Measurements from ENCODE around the gene RMP24.
"Not testable (repeated sequence)": the region's sequence is repeated elsewhere in the genome, so short reads cannot be mapped to it uniquely, and the experiment has no call there.

RMP24 gene

DNA sequence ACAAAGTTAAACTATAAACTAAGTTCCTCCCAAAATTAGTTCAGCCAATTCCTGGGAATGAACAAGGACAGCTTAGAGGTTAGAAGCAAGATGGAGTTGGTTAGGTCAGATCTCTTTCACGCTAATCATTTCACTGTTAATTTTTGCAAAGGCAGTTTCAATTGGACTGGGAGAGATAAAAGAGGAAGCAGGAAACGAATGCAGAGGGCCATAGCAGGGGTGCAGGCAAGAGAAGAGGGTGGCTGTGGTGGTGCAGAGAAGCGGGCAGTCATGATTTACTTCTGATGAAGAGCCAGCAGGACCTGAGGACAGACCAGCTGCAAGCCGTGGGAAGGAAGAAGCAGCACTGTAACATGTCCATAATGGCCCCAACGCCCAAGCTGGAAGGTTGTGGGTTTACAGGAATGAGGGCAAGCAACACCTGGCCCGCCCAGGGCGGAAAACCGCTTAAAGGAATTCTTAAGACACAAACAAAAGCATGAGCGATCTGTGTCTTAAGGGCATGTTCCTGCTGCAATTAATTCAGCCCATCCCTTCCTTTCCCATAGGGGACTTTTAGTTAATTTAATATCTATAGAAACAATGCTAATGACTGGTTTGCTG is 4.1 kb upstream of the RMP24 start:
- no peak for DNase-seq

GRCh38 chr18:35969676-35970075 is 2.8 kb upstream of the RMP24 start:
- no peak for DNase-seq

GRCh38 chr18:35971661-35972196 is 750 bp upstream of the RMP24 start:
- DNase-seq = peak; percentile 36

GRCh38 chr18:35973650-35974049 is 1.2 kb downstream of the RMP24 start:
- no peak for DNase-seq

DNA sequence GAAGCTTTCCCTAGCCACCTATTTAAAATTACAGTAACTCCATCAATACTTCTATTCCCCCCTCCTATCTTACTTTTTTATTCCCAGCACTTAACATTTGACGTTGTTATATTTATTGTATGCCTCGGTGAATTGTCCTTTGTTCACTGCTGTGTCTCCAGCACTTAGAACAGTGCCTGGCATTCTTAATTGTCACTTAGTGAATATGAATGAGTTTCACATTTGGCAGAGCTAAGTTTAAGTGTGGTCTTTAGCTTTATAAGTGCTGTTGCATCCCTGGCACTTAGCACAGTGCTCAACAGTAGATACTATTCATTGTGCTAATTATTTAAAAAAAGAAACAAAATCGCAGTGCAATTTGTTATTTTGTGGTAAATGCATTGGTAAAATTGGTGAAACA is 1.7 kb downstream of the RMP24 start:
- no peak for DNase-seq

GRCh38 chr18:35979112-35979511 is 6.6 kb downstream of the RMP24 start:
- DNase-seq = no peak

DNA sequence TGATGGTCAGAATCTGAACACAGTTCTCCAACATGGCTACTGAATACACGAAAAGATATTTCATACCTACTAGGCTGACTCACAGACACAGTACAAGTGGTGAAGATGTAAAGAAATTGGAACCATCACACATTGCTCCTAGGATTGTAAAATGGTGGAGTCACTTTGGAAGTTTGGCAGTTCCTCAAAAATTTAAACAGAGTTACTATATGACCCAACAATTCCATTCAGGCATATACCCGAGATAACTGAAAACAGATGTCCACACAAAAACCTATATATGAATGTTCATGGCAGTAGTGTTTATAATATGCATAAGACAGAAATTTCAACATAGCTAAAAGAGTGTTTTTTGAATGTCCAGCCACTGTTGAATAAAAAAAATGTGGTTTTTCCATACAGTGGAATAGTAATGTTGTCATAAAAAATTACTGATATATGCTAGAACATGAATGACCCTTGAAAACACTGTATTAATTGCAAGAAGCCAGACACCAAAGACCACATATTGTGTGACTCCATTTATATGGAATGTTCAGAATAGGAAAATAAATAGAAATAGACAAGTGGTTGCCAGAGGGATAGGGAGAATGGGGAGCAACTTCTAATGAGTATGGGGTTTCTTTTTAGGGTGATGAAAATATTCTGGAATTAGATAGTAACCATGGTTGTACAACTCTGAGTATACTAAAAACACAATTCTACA is 10.1 kb downstream of the RMP24 start:
- DNase-seq = no peak

- DNase-seq = no peak
These were observed 10.7 kb downstream of the RMP24 start for GRCh38 chr18:35983147-35983546.

- DNase-seq = no peak
These were observed 11.3 kb downstream of the RMP24 start for GRCh38 chr18:35983818-35984217.

DNA sequence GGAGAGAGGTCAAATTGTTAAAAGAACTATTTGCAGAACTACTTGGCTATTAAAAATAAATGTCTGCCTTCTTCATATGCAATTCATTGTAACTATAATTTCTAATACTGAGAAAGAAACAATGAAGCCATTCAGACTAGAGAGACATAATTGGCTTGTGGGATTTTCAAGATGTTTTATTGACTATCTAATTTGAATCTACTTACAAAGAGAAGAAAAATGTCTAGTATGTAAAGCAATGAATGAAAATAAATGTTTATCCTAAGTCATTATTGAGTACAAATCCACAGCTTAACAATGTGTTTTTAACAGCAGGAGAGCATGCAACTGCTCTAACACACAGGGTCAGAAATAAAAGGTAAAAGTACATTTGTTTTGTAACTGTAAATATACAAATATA is 19.2 kb downstream of the RMP24 start:
- DNase-seq = no peak

GRCh38 chr18:35993013-35993412 is 20.5 kb downstream of the RMP24 start:
- no peak for DNase-seq

DNA sequence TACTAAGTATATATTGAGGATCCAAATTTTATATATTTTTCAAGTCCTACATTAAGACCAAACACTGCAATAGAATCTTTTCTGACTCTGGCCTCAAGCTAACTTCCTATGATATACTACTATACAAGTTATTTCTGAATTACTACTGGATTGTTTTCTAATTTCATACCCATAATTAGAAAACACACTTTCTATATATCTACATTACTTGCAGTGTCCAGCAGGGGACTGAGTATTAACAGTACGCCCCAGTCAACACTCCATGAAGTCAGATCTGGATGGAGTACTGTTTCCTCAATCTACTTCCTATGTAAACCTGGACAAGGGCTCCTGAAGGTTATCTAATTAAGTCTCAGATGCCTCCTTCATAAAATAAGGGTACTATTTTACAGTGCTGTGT is 26.5 kb downstream of the RMP24 start:
- DNase-seq = no peak

DNA sequence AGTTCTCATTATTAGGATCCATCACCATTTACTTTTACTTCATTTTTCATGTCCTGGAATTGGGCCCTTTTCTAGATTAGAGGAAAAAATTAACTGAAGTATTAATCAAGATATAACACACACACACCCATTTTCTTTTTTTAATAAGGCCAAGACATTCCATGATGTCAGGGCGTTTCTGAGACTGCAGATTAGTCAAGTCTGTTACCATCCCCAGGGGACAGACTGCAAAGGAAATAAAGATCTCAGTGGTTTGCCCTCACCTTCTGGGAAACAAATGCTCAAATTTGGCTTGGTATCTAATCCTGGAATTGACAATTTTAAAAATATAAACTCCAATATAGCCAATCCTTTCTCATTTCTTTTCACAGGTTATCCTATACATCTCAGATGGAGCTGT is 27.4 kb downstream of the RMP24 start:
- no peak for DNase-seq

- DNase-seq = no peak
These were observed 34.5 kb downstream of the RMP24 start for GRCh38 chr18:36006997-36007396.

DNA sequence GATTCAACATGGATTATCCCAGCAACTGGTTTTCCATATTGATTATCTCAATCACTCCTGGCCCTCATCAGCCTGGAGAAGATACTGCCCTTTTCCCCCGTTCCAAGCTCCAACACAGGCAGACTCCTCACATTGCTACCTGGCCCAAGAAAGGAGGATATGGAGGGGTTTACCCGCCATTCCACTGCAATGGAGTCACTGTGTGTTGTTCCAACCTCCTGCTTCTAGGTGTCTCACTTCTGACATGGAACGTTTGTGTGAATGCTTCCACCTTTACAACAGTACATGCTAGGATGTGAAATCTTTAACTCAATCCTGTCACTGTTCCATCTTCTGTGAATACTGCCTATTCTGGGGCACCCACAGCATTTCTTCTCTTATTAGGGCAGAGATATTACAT is 36.7 kb downstream of the RMP24 start:
- DNase-seq = no peak

DNA sequence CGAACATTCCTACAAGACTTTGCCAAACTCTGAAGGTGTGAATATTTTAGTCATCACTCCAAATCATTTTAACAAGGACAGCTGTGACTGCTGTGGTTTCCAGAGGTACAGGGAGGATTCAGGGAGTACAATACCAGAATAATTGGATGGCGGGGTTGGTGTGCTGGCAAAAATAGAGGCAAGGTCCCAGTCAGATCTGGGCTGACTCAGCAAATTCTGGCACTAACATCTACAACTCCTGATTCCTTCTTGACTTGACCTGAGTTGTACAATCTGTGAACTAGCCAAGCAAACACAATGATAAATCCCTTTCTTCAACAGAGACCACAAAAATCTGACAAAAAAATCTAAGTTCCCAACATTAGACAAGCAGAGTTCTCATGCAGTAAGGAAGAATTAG is 40.4 kb downstream of the RMP24 start:
- no peak for DNase-seq

GRCh38 chr18:36015629-36016028 is 43.1 kb downstream of the RMP24 start:
- DNase-seq = no peak

GRCh38 chr18:36017232-36017631 is 44.8 kb downstream of the RMP24 start:
- DNase-seq = no peak

GRCh38 chr18:36020174-36020711 is 47.8 kb downstream of the RMP24 start:
- DNase-seq = no peak

DNA sequence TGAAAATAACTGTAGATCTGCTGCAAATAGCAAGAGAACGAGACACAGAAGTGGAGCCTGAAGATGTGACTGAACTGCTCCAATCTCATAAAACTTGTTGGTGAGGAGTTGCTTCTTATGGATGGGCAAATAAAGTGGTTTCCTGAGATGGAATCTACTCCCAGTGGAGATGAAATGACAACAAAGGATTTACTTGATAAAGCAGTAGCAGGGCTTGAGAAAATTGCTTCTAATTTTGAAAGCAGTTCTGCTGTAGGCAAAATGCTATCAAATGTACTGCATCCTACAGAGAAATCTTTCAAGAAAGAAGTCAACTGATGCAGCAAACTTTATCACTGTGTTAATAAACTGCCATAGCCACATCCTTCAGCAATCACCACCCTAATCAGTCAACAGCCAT is 50.9 kb downstream of the RMP24 start:
- no peak for DNase-seq

DNA sequence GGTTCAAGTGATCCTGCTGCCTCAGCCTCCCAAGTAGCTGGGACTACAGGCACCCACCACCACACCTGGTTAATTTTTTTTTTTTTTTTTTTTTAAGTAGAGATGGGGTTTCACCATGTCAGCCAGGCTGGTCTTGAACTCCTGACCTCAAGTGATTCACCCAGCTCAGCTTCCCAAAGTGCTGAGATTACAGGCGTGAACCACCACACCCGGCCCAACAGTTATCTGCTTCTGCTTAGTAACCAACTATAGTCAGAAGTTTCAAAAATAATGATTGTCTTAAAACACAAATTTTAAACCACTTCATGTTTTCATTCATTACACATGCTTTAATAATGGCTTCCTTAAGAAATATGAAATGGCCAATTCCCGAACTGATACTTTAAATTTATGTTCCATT is 51.8 kb downstream of the RMP24 start:
- not testable (repeated sequence) for DNase-seq

- DNase-seq = no peak
These were observed 52.5 kb downstream of the RMP24 start for GRCh38 chr18:36025025-36025424.

GRCh38 chr18:36028859-36029258 is 56.4 kb downstream of the RMP24 start:
- no peak for DNase-seq

Measured in NCI-H345 (cell line).